ENCODE data around the gene CHAT.

GRCh38 chr10:49627038-49627437 lies 13.2 kb downstream of the CHAT start:
- no peak for TF ChIP-seq POLR2AphosphoS2 (conservative IDR thresholded peaks at IDR 0.05; ENCODE audit: low read length)
- TF ChIP-seq CTCF (IDR thresholded peaks at IDR 0.05): no peak
- no peak for TF ChIP-seq POLR2A (IDR thresholded peaks at IDR 0.05; ENCODE audit: low read length)
- no peak for TF ChIP-seq HDAC2 (IDR thresholded peaks at IDR 0.05)
- no peak for TF ChIP-seq MYC (IDR thresholded peaks at IDR 0.05; ENCODE audit: borderline replicate concordance, low read length)
- TF ChIP-seq ZC3H11A (IDR thresholded peaks at IDR 0.05): no peak
- no peak for TF ChIP-seq SREBF2 (IDR thresholded peaks at IDR 0.05)
- no peak for TF ChIP-seq MAX (IDR thresholded peaks at IDR 0.05)
- no peak for TF ChIP-seq CBX8 (IDR thresholded peaks at IDR 0.05)
- TF ChIP-seq JUN (IDR thresholded peaks at IDR 0.05): no peak
- no peak for TF ChIP-seq RAD21 (conservative IDR thresholded peaks at IDR 0.05 in 1 of 2, IDR thresholded peaks at IDR 0.05 in 1 of 2)
- no peak for TF ChIP-seq NR3C1 (IDR thresholded peaks at IDR 0.05)
- TF ChIP-seq RARB (CRISPR knock-in tag; IDR thresholded peaks at IDR 0.05): no peak
- no peak for TF ChIP-seq RCOR1 (IDR thresholded peaks at IDR 0.05; ENCODE audit: low read depth, low read length)

Data from A549 (cell line).